ENCODE results near the gene HERC2.
A peak's percentile ranks its signal among the peaks of the same experiment; 100 is the strongest.
"Not testable (repeated sequence)": the region's sequence is repeated elsewhere in the genome, so short reads cannot be mapped to it uniquely, and the experiment has no call there.

The HERC2 gene, protein sequence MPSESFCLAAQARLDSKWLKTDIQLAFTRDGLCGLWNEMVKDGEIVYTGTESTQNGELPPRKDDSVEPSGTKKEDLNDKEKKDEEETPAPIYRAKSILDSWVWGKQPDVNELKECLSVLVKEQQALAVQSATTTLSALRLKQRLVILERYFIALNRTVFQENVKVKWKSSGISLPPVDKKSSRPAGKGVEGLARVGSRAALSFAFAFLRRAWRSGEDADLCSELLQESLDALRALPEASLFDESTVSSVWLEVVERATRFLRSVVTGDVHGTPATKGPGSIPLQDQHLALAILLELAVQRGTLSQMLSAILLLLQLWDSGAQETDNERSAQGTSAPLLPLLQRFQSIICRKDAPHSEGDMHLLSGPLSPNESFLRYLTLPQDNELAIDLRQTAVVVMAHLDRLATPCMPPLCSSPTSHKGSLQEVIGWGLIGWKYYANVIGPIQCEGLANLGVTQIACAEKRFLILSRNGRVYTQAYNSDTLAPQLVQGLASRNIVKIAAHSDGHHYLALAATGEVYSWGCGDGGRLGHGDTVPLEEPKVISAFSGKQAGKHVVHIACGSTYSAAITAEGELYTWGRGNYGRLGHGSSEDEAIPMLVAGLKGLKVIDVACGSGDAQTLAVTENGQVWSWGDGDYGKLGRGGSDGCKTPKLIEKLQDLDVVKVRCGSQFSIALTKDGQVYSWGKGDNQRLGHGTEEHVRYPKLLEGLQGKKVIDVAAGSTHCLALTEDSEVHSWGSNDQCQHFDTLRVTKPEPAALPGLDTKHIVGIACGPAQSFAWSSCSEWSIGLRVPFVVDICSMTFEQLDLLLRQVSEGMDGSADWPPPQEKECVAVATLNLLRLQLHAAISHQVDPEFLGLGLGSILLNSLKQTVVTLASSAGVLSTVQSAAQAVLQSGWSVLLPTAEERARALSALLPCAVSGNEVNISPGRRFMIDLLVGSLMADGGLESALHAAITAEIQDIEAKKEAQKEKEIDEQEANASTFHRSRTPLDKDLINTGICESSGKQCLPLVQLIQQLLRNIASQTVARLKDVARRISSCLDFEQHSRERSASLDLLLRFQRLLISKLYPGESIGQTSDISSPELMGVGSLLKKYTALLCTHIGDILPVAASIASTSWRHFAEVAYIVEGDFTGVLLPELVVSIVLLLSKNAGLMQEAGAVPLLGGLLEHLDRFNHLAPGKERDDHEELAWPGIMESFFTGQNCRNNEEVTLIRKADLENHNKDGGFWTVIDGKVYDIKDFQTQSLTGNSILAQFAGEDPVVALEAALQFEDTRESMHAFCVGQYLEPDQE (N-terminal part only)

DNA sequence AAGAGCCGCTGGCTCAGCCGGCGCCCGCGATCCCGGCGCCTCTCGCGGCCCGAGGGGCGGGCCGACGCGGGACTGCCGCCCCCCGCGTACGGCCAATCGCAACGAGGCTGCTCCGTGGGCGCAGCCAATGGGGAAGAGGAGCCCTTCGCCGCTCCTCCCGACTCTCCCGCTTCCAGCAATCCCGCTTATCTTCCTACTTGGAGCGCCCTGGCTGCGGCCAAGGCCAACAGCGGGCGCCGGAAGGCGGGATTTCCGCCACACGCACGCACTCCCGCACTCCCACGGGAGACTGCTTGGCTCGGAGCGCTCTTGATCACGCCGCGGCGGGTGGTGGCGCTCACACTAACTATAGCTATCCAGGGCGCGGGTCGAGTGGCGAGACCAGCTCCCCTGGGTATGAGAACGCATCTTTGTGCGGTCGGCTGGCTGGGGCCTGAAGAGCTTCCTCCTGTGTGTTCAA is at the start of gene HERC2:
TSS of gene HERC2 (minus strand) at position 51 of the 460 bp plus-strand sequence. CDS start 746 bp downstream, outside the sequence.
- not testable (repeated sequence) for DNase-seq

- not testable (repeated sequence) for DNase-seq
Measured at GRCh38 chr15:28365502-28365901, 43.5 kb upstream of the HERC2 start.

- not testable (repeated sequence) for DNase-seq
Measured at GRCh38 chr15:28357984-28358383, 36.0 kb upstream of the HERC2 start, which contains the start of gene GOLGA6L24. Gene GOLGA6L24 (minus strand): TSS chr15:28358084. CDS start chr15:28358023, 61 bp downstream.

- peak; percentile 5 for DNase-seq
Measured at GRCh38 chr15:28321358-28322078, 461 bp downstream of the HERC2 start.

DNA sequence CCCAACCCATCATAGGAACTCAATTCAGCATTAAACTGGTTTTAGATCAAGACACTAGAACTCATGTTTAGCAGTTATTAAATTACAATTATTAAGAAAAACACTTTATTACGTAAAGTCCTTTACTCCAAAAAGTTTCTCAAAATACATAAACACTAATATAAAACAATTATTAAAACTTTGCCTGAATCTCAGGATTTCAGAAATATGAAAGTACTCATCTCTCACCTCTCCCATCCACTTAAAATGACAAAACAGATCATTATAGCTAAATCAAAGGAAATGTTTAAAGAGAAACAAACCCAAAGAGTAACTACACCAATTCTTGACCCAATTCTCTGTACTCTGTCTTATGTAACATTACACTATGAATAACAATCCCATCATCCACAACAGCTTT is 2.3 kb downstream of the HERC2 start:
- not testable (repeated sequence) for DNase-seq

DNA sequence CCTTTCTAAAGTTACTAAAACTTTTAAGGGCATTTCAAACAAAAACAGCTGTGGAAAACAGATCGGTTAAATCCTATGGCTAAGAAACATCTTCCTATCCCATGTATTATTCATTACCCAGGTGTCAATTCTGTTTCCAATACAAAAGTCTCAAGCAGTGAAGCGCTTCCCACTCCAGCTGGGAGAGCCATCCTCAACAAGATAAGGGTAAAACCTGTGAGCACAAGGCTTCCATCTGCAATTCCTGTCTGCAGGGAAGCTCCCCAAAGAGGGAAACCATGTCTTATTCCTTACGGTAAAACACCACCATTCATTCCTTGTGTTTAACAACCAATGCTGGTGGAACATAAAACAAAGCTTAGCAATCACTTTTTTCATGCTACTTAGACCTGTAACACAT is 3.2 kb downstream of the HERC2 start:
- DNase-seq, result not testable (repeated sequence)

- not testable (repeated sequence) for DNase-seq
Measured at GRCh38 chr15:28318122-28318521, 3.9 kb downstream of the HERC2 start.

DNA sequence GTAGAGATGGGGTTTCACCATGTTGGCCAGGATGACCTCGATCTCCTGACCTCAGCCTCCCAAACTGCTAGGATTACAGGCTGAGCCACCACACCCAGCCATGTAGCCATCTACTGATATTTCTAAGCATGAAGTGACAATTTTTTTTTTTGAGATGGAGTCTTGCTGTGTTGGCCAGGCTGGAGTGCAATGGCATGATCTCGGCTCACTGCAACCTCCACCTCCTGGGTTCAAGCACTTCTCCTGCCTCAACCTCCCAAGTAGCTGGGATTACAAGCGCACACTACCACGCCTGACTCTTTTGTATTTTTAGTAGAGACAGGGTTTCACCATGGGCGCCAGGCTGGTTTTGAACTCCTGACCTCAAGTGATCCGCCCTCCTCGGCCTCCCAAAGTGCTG is 5.0 kb downstream of the HERC2 start:
- not testable (repeated sequence) for DNase-seq

DNA sequence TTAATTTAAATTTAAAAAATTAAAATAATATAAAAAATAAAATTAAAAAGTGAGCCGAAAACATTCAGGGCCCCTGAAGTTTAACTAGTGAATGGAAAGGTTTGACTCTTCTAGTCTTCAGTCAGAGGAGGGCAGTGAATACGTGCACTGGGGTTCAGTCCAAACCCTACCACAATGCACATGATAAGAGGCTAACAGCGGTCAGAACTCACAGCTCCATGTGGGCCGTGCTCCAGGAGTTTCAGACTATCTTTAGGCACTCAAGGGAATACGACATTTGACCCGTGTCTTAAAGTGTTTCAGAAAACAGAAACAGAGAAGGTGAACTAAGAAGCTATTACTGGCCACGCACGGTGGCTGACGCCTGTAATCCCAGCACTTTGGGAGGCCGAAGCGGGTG is 11.5 kb downstream of the HERC2 start:
- not testable (repeated sequence) for DNase-seq

DNA sequence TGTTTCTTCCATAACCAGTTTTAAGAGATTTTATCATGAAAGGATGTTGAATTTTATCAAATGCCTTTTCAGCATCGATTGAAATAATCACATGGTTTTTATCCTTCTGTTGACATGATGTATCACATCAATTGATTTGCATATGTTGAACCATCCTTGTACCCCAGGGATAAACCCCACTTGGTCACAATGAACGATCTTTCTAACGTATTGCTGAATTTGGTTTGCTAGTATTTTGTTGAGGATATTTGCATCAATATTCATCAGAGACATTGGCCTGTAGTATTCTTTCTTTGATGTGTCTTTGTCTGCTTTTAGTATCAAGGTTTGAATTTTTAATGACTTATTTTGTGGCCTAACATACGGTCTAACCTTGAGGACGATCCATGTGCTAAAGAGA is 13.3 kb downstream of the HERC2 start:
- DNase-seq, result not testable (repeated sequence)

DNA sequence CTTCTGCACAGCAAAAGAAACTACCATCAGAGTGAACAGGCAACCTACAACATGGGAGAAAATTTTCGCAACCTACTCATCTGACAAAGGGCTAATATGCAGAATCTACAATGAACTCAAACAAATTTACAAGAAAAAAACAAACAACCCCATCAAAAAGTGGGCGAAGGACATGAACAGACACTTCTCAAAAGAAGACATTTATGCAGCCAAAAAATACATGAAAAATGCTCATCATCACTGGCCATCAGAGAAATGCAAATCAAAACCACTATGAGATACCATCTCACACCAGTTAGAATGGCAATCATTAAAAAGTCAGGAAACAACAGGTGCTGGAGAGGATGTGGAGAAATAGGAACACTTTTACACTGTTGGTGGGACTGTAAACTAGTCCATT is 16.3 kb downstream of the HERC2 start:
- DNase-seq, result not testable (repeated sequence)

DNA sequence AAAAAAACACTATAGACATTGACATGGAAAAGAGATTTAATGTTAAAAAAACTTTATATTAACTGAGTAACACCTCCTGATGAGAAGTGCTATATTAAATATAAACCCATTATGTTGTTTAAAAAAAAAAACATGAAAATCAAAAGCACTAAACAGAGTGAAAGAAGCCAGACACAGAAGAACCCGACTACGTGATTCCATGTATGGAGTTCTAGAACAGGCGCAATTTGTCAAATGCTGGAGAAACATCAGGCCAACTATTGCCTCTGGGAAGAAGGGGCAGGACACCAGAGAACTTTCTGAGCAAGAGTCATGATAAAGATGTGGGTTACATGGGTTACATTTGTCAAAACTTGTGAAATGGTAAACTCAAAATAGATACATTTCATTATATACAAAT is 24.5 kb downstream of the HERC2 start:
- not testable (repeated sequence) for DNase-seq

- not testable (repeated sequence) for DNase-seq
Measured at GRCh38 chr15:28296814-28297213, 25.2 kb downstream of the HERC2 start.

DNA sequence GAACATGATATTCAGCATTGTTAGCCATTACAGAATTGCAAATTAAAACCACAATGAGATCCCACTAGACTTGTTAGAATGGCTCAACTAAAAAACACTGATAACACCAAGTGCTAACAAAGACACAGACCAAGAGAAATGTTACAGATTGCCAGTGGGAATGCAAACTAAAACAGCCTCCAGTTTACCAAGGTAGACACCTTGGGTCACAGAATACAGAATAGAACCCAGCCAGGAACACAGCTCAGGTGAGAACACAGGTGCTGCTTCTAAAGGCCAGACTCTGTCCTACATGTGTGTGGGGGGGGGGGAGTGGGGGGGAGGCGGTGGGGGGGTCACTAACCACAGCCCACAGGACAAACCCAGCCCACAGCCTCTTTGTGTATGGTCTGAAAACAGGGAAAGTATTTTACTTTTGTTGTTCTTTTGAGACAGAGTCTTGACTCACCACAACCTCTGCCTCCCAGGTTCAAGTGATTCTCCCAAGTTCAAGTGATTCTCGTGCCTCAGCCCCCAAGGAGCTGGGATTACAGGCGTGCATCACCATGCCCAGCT is 26.9 kb downstream of the HERC2 start:
- DNase-seq, result not testable (repeated sequence)

GRCh38 chr15:28294560-28294959 is 27.4 kb downstream of the HERC2 start:
- not testable (repeated sequence) for DNase-seq

DNA sequence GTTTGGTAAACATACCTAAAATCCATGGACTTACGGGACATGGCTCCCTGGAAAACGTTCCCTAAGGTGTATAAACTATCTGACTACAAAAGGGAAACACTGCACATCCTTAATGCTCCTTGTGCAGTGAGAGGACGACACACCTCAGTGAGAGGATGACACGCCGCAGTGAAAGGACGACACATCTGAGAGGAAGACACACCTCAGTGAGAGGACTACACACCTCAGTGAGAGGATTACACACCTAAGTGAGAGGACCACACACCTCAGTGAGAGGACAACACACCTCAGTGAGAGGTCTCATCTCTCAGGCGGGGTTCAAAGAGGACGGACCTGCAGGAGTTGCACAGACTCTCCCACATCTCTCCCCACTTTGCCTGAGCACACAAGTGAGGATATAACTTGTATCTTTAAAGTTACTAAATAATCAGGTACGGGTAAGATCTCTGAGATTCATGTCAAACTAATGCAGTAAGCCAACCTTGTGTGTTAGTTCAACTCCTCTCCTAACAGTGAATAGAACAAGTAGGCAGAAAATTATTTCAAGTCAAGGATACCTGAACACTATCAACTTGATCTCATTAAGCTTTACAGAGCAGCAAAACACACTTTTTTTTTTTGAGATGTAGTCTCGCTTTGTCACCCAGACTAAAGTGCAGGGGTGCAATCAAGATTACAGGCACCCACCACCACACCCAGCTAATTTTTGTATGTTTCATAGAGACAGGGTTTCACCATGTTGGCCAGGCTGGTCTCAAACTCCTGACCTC is 32.1 kb downstream of the HERC2 start:
- DNase-seq, result no peak

GRCh38 chr15:28288830-28289693 is 32.9 kb downstream of the HERC2 start:
- not testable (repeated sequence) for DNase-seq

DNA sequence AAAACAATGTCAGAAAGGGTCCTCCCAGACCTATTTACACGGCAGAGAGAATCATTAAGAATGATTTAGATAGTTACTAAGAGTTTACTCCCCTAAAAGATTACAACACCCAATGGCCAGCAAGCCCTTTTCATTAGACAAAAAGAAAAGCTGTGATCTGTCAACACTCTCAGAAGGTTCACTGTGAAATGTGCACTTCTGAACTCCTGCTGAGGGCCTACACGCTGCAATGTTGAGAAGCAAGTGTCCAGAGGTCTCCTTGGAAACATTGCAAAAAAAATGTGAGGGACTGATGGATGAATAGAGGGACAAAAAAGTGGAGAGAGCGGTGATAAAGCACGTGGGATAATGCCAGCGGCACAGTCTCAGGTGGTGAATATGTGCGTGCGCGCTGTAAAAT is 35.3 kb downstream of the HERC2 start:
- not testable (repeated sequence) for DNase-seq

GRCh38 chr15:28286031-28286430 is 35.9 kb downstream of the HERC2 start:
- no peak for DNase-seq

- DNase-seq, result no peak
Measured at GRCh38 chr15:28281876-28282275, 40.1 kb downstream of the HERC2 start.
